Hepatocyte (in vitro differentiated cells): ENCODE measurements around the gene TK1. TPM values are rescaled to one million over a fixed set of nuclear protein-coding genes. Genes with fewer than 3 reads are reported as not detected.
A peak's percentile ranks its signal among the peaks of the same experiment; 100 is the strongest.

Experiments used
- DNase-seq: peaks from one replicate; pipeline ENCODE4 v3.0.0-alpha.2; 2016; ENCODE audit warnings: low spot score
- H2AFZ ChIP-seq: fragments of 200-600 bp; sonication (generic); 2 replicates; pipeline ENCODE4 v1.6.0; 2016; ENCODE audit warnings: antibody characterized with exemption, mild to moderate bottlenecking
- H3K27ac ChIP-seq: fragments of 200-600 bp; sonication (generic); 2 replicates; pipeline ENCODE4 v1.5.1; 2016; ENCODE audit warnings: mild to moderate bottlenecking
- H3K27me3 ChIP-seq: fragments of 200-600 bp; sonication (generic); 2 replicates; pipeline ENCODE4 v1.6.1; 2016
- H3K36me3 ChIP-seq: fragments of 200-600 bp; sonication (generic); replicated peaks from 2 replicates; pipeline ENCODE4 v1.5.1; 2016; ENCODE audit warnings: low read depth; ENCODE audit not compliant: insufficient read depth
- H3K4me1 ChIP-seq: fragments of 200-600 bp; sonication (generic); 2 replicates; pipeline ENCODE4 v1.5.1; 2016; ENCODE audit warnings: mild to moderate bottlenecking, moderate library complexity; ENCODE audit not compliant: insufficient read depth
- H3K4me2 ChIP-seq: fragments of 200-600 bp; sonication (generic); 2 replicates; pipeline ENCODE4 v1.6.0; 2016
- H3K4me3 ChIP-seq: fragments of 200-600 bp; sonication (generic); 2 replicates; pipeline ENCODE4 v1.5.1; 2016; ENCODE audit warnings: mild to moderate bottlenecking
- H3K79me2 ChIP-seq: fragments of 200-600 bp; sonication (generic); 2 replicates; pipeline ENCODE4 v1.6.0; 2017; ENCODE audit warnings: mild to moderate bottlenecking
- H3K9me2 ChIP-seq: fragments of 200-600 bp; sonication (generic); replicated peaks from 2 replicates; pipeline ENCODE4 v1.6.0; 2017; ENCODE audit warnings: mild to moderate bottlenecking; ENCODE audit not compliant: insufficient read depth
- H3K9me3 ChIP-seq: fragments of 200-600 bp; sonication (generic); 2 replicates; pipeline ENCODE4 v1.5.1; 2016; ENCODE audit warnings: low read depth, mild to moderate bottlenecking
- H4K20me1 ChIP-seq: fragments of 200-600 bp; sonication (generic); 2 replicates; pipeline ENCODE4 v1.6.0; 2016; ENCODE audit warnings: mild to moderate bottlenecking; ENCODE audit not compliant: insufficient read depth, poor library complexity, severe bottlenecking
- EZH2 ChIP-seq: fragments of 200-600 bp; sonication (generic); IDR thresholded peaks from 2 replicates; pipeline ENCODE4 v1.6.1; 2016; ENCODE audit warnings: antibody characterized with exemption, mild to moderate bottlenecking, borderline replicate concordance
- EZH2phosphoT487 ChIP-seq: fragments of 200-600 bp; sonication (generic); IDR thresholded peaks from one replicate; pipeline ENCODE4 v1.6.1; 2018; ENCODE audit warnings: antibody characterized with exemption, mild to moderate bottlenecking, low read depth, moderate library complexity; ENCODE audit not compliant: unreplicated experiment, severe bottlenecking
- WGBS: methylation state at CpG from one replicate; pipeline ENCODE4 v1.1.6; 2016; ENCODE audit warnings: low lambda C conversion rate; ENCODE audit errors: missing lambda C conversion rate; 5-methylcytosine and 5-hydroxymethylcytosine counted together
- polyA plus RNA-seq: library from polyadenylated mRNA; unstranded; fragments of >200 nt; fragmentation: Nextera tagmentation; extraction: Ambion mirVana; gene quantifications from 2 replicates; pipeline ENCODE4 v1.2.1, GENCODE V29; 2016
- total RNA-seq: library from RNA; depleted of rRNA; stranded (reverse); fragments of >200 nt; gene quantifications from 2 replicates; pipeline ENCODE4 v1.2.3, GENCODE V29; 2014
- TF ChIP-seq, protein P1 (sequence below): fragments of 200-600 bp; sonication (generic); IDR thresholded peaks from 2 replicates; pipeline ENCODE4 v1.5.1; 2016; ENCODE audit warnings: antibody characterized with exemption, mild to moderate bottlenecking; ENCODE audit not compliant: poor library complexity

The TK1 gene
- total and polyA plus RNA-seq, 2 experiments from 2014 or later: 8.3 to 29.9 TPM

DNA sequence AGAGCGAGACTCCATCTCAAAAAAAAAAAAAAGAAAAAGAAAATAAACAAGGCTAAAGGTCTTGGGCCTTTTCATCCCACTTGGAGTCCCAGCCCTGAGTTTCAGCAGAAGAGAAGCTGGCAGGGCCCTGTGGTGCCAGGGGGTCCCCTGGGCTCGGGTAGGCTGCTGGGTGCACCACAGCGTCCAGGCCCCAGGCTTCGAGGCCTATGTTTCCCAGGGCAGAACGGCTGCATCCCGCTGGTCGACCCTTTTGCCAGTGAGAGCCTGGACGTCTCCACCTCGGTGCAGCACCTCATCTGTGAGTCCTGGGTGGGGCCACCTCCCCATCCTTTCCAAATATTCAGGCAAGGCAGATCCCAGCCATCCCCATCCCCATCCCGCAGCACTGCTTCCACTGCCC, 46.8 kb upstream of the TK1 start:
- H3K9me3 ChIP-seq: no peaks in the 10 kb centered on the region
- TF ChIP-seq, protein P1, sequence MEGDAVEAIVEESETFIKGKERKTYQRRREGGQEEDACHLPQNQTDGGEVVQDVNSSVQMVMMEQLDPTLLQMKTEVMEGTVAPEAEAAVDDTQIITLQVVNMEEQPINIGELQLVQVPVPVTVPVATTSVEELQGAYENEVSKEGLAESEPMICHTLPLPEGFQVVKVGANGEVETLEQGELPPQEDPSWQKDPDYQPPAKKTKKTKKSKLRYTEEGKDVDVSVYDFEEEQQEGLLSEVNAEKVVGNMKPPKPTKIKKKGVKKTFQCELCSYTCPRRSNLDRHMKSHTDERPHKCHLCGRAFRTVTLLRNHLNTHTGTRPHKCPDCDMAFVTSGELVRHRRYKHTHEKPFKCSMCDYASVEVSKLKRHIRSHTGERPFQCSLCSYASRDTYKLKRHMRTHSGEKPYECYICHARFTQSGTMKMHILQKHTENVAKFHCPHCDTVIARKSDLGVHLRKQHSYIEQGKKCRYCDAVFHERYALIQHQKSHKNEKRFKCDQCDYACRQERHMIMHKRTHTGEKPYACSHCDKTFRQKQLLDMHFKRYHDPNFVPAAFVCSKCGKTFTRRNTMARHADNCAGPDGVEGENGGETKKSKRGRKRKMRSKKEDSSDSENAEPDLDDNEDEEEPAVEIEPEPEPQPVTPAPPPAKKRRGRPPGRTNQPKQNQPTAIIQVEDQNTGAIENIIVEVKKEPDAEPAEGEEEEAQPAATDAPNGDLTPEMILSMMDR: no peak
- no peak for TF ChIP-seq EZH2phosphoT487
- TF ChIP-seq EZH2: no peak
- H3K79me2 ChIP-seq: no peaks in the 10 kb centered on the region
- WGBS: 93% methylated on average over 10 of the region's 10 CpGs
- peaks cover 29% of the 10 kb centered on the region for H3K27me3 ChIP-seq
- no peak overlapping the region for H3K4me2 ChIP-seq
- DNase-seq: no peak
- no peak overlapping the region for H2AFZ ChIP-seq
- no peaks in the 10 kb centered on the region for H3K4me1 ChIP-seq
- H4K20me1 ChIP-seq: no peaks in the 10 kb centered on the region
- no peaks in the 10 kb centered on the region for H3K9me2 ChIP-seq
- no peak overlapping the region for H3K4me3 ChIP-seq
- H3K36me3 ChIP-seq: no peaks in the 10 kb centered on the region
- H3K27ac ChIP-seq: no peak overlapping the region

DNA sequence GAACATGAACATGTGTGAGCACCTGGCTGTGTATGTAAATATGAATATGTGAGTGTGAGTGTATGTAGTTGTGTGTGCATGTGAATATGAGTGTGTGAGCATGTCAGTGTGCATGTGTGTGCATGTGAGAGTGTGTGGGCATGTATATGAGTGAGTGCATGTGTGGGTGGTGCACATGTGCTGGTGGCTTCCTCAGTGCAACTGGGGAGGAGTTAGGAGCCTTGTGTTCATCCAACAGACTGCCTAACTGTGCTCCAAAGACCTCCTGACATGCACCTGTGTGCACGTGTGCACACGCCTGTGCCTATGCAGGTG, 46.0 kb upstream of the TK1 start:
- DNase-seq: no peak
- H3K4me2 ChIP-seq: no peak overlapping the region
- 96% methylated on average over 2 of the region's 2 CpGs for WGBS
- H3K27me3 ChIP-seq: peaks cover 33% of the 10 kb centered on the region
- H3K36me3 ChIP-seq: no peaks in the 10 kb centered on the region
- no peaks in the 10 kb centered on the region for H3K4me1 ChIP-seq
- no peak overlapping the region for H3K4me3 ChIP-seq
- no peaks in the 10 kb centered on the region for H4K20me1 ChIP-seq
- no peak overlapping the region for H3K27ac ChIP-seq
- TF ChIP-seq, protein P1: no peak
- TF ChIP-seq EZH2 (no peak), EZH2phosphoT487 (no peak)
- no peaks in the 10 kb centered on the region for H3K9me3 ChIP-seq
- no peaks in the 10 kb centered on the region for H3K9me2 ChIP-seq
- no peak overlapping the region for H2AFZ ChIP-seq
- no peaks in the 10 kb centered on the region for H3K79me2 ChIP-seq

DNA sequence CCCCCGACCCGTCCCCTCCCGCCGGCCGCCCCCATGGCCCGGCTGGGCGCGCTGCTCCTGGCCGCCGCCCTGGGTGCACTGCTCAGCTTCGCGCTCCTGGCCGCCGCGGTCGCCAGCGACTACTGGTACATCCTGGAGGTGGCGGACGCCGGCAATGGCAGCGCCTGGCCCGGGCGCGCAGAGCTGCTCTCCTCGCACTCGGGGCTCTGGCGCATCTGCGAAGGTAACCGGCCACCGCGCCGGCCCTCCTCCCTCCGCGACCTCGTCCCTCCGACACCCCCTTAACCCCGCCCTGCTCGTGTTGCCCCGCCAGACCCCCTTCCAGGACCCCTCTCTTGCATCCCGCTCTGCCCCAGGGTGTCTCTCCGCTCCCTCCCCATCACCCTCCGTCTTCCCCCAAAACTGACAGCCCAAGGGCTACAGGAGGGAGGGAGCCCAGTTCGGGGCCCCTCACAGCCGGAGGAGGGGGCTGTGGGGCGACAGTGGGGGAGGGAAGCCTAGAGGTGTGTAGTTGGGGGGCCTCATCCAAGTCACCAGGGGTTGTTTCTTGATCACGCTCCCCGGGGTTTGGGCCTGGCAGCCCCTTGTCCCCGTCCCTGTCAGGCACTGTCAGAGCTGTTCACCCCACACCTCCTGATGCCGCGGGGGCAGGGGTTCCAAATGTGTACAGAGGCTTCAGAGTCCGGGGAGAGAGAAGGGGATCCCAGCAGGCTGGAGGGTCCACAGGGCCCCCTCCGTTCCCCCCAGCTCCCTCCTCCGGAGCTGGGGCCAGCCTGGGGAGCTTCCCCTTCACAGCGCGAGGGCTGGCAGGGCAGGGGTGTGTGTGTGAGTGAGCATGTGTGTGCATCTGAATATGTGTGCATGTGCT, 45.4 kb upstream of the TK1 start:
- Histone ChIP-seq H3K27ac (no peak overlapping the region), H3K9me2 (no peaks in the 10 kb centered on the region), H3K4me3 (no peak overlapping the region), H3K4me2 (peak overlapping the region; percentile 72), H3K36me3 (no peaks in the 10 kb centered on the region), H4K20me1 (no peaks in the 10 kb centered on the region), H3K4me1 (no peaks in the 10 kb centered on the region), H3K79me2 (no peaks in the 10 kb centered on the region), H2AFZ (no peak overlapping the region), H3K27me3 (peaks cover 33% of the 10 kb centered on the region), H3K9me3 (no peaks in the 10 kb centered on the region)
- WGBS: 35% methylated on average over 22 of the region's 55 CpGs
- no peak for TF ChIP-seq EZH2phosphoT487
- peak; percentile 74 for TF ChIP-seq EZH2
- DNase-seq: peak; percentile 48
